Prostate gland (tissue), 2 donors: ENCODE data around the gene SH2D6.

Source experiments
- POLR2AphosphoS5 ChIP-seq: sonication (generic); formaldehyde crosslinking; IDR thresholded peaks from one replicate; pipeline ENCODE4 v1.6.1; 2017; ENCODE audit warnings: antibody characterized with exemption
- TF ChIP-seq, protein P1 (sequence below), 4 experiments: fragments of 200-600 bp in 2 of 4; fragments of 450-650 bp in 2 of 4; sonication (generic) in 2 of 4; IDR thresholded peaks; 1 replicate in 3 of 4; 2 replicates in 1 of 4; pipeline ENCODE4 v1.5.1; 2016 to 2019; ENCODE audit warnings: antibody characterized with exemption in 4 of 4, mild to moderate bottlenecking in 2 of 4, moderate library complexity in 2 of 4

DNA sequence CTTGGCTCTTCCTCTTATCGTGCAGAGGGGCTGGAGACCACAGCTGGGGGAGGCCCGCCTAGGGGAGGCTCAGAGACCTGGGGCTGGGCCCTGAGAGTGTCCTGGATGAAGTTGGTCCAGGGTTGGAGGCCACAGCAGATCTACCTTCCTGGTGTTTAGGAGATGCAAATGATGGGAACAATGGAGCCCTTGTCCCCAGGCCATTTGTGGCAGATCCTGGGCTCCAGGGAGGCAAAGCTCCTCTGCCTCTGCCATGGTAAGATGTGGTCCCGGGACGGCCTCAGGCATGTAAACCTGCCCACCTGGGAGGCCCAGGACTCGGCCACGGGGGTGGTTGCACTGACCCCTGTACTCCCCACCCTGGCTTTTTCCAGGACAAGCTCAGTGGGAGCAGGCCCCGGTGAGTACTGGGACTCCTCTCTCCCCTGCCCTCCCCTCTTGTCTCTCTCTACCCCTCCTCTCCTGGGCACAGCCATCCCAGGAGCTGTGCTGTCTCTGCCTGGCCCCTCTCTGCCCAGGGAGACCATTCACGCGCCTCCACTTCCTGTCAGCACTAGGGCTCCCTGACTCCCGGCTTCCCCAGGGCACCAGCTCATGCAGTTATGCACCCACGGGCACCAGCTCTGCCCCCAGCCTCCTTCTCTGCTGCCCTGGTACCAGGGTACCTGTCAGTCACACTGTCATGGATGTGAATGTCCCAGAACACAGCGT lies 10.9 kb downstream of the SH2D6 start:
- no peak for TF ChIP-seq POLR2AphosphoS5
- TF ChIP-seq, protein P1, sequence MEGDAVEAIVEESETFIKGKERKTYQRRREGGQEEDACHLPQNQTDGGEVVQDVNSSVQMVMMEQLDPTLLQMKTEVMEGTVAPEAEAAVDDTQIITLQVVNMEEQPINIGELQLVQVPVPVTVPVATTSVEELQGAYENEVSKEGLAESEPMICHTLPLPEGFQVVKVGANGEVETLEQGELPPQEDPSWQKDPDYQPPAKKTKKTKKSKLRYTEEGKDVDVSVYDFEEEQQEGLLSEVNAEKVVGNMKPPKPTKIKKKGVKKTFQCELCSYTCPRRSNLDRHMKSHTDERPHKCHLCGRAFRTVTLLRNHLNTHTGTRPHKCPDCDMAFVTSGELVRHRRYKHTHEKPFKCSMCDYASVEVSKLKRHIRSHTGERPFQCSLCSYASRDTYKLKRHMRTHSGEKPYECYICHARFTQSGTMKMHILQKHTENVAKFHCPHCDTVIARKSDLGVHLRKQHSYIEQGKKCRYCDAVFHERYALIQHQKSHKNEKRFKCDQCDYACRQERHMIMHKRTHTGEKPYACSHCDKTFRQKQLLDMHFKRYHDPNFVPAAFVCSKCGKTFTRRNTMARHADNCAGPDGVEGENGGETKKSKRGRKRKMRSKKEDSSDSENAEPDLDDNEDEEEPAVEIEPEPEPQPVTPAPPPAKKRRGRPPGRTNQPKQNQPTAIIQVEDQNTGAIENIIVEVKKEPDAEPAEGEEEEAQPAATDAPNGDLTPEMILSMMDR (IDR thresholded peaks at IDR 0.05), result no peak
